Spleen (tissue), 7 donors: ENCODE data around the gene ZFYVE28.

Experiments
- POLR2A ChIP-seq, 3 donors: fragments of 450-650 bp; IDR thresholded peaks; one replicate each; pipeline ENCODE4 v1.5.1; 2017; ENCODE audit warnings: antibody characterized with exemption in 3 of 3, mild to moderate bottlenecking in 1 of 3
- TF ChIP-seq, protein P1 (sequence below), 11 experiments: fragments of 200-600 bp in 7 of 11; fragments of 450-650 bp in 4 of 11; sonication (generic) in 4 of 11; IDR thresholded peaks in 8 of 11; conservative IDR thresholded peaks in 3 of 11; 1 replicate in 7 of 11; 2 replicates in 4 of 11; pipeline versions ENCODE4 v1.4.0 to v1.8.0; 2016 to 2021; ENCODE audit warnings: antibody characterized with exemption in 11 of 11, inconsistent platforms in 4 of 11, mild to moderate bottlenecking in 1 of 11
- donor health status: DM: no; HTN: no; CAD: no; lungs with moderate emphysema.
- donor health status: DM: no; HTN: no; CAD: no.
- donor health status: DM: no; HTN: no; CAD: no.

GRCh38 chr4:2220016-2220630 is 198.3 kb downstream of the ZFYVE28 start:
- TF ChIP-seq, protein P1, sequence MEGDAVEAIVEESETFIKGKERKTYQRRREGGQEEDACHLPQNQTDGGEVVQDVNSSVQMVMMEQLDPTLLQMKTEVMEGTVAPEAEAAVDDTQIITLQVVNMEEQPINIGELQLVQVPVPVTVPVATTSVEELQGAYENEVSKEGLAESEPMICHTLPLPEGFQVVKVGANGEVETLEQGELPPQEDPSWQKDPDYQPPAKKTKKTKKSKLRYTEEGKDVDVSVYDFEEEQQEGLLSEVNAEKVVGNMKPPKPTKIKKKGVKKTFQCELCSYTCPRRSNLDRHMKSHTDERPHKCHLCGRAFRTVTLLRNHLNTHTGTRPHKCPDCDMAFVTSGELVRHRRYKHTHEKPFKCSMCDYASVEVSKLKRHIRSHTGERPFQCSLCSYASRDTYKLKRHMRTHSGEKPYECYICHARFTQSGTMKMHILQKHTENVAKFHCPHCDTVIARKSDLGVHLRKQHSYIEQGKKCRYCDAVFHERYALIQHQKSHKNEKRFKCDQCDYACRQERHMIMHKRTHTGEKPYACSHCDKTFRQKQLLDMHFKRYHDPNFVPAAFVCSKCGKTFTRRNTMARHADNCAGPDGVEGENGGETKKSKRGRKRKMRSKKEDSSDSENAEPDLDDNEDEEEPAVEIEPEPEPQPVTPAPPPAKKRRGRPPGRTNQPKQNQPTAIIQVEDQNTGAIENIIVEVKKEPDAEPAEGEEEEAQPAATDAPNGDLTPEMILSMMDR (IDR thresholded peaks at IDR 0.05 in 8 of 11, conservative IDR thresholded peaks at IDR 0.05 in 3 of 11) = peak; percentile 65 to 89 (median 82)
- TF ChIP-seq POLR2A (IDR thresholded peaks at IDR 0.05) = no peak
